ENCODE results near the gene PLCG1. TPM values are rescaled to one million over a fixed set of nuclear protein-coding genes. Genes with fewer than 3 reads are reported as not detected.

Gene PLCG1
- total and polyA plus RNA-seq, 2 of the 8 experiments (the other 6 are each of a cell fraction or from before 2014, with no cell fraction given): 103 to 154 TPM

DNA sequence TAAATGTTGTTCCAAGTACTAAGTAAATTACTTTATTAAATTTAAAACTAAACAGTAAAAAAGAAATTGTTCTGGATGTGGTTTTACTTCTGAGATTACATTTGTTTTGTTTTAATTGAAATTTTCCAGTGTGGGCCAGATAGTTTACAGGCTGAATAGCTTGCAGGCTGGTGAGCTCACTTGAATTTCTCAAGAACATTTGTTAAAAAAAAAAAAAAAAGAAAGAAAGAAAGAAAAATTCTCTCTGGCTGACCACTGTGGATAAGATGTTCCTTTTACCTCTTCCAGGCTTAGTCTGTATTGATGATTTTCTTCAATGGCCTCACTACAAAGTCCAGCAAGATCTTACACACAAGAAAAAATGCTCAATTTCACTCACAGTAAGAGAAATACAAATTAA is 85.4 kb downstream of the PLCG1 start (continued):
- no peak for TF ChIP-seq EGR1 (IDR thresholded peaks at IDR 0.05; ENCODE audit: borderline replicate concordance, low read depth, low read length)
- TF ChIP-seq TEAD4 (IDR thresholded peaks at IDR 0.05; ENCODE audit: low read depth, low read length): no peak
- TF ChIP-seq, protein P1, sequence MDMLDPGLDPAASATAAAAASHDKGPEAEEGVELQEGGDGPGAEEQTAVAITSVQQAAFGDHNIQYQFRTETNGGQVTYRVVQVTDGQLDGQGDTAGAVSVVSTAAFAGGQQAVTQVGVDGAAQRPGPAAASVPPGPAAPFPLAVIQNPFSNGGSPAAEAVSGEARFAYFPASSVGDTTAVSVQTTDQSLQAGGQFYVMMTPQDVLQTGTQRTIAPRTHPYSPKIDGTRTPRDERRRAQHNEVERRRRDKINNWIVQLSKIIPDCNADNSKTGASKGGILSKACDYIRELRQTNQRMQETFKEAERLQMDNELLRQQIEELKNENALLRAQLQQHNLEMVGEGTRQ (IDR thresholded peaks at IDR 0.05; ENCODE audit: low read length): no peak
- TF ChIP-seq, protein P2, sequence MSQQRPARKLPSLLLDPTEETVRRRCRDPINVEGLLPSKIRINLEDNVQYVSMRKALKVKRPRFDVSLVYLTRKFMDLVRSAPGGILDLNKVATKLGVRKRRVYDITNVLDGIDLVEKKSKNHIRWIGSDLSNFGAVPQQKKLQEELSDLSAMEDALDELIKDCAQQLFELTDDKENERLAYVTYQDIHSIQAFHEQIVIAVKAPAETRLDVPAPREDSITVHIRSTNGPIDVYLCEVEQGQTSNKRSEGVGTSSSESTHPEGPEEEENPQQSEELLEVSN (IDR thresholded peaks at IDR 0.05): no peak
